GM19043 (cell line): ENCODE data around the gene CDH8.

Experiments
- ATAC-seq: cut with Tn5 transposase; IDR thresholded peaks from one replicate; pipeline ENCODE4 v1.9.1; 2021; ENCODE audit warnings: low read depth; ENCODE audit not compliant: unreplicated experiment

CDH8 gene

DNA sequence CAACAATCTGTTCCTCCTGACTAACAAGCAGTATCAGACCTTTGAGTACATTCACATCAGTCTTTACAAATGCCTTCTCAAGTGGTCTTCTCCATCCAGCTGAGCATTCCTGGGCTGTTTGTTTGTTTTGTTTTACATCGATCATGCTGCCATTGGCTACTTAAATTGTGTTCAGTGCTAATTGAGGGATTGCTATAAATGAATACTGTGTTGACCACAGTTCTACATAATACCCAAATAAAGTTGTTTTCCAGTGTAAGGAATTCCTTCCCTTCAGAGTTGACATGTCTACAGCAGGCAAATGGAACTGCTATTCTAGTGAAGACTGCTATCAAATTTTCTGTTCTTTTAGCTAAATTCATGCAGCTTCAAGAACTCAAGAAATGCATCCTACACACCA is 3.2 kb downstream of the CDH8 start:
- no peak for ATAC-seq

DNA sequence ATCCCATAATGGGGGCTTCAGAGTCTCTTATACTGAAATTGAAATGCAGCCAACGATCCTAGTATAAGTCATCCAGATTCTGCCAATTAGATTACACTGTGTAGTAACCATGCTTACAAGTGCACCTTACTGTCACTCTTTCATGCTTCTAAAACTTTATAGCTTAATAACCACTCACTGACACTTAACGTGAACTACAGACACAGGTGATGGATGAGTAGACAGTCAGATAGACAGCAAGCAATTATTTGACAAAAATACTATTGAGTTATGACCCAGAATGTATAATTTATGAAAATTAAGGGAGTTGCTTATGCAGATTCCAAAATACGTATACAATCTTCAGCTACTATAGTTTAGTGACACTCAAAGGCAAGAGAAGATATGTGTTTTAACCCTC is 6.3 kb downstream of the CDH8 start:
- no peak for ATAC-seq

DNA sequence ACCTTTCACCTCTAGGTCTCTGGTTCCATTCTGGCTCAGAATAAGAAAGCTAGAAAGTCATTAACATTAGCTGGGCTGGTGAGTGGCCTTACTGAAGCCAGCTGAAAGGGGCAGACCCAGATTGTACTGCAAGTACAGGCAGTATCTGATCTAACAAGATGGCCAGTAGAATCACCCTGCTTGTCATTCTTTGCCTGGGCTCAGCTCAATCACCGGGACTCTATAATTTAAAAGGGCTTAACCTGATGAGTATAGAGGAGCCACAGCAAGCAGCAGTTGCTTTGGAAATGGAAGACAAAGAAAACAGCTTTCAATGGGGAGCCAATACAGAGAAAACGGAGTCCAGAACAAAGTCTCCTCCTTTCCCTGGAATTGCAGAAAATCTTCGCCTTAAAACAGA is 13.6 kb downstream of the CDH8 start:
- ATAC-seq: no peak

DNA sequence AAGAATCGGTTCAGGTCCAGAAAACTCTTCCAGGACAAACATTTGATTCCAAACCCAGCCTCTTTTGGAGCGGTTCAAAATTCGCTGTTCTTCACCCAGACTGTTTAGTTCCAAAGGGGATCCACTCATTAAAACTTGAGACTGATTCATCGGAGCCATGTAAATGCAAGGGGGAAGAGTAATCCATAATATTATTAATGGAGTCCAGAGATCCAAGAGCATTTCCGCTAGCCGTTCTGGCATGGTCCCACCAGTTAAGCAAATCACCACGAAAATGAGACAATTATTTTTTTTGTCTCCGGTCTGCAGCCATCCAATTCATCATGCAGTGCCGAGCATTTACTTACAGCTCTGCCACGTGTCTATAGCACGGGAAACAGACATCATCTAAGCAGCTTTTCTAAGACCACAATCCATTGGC is 15.1 kb downstream of the CDH8 start:
- ATAC-seq: no peak

DNA sequence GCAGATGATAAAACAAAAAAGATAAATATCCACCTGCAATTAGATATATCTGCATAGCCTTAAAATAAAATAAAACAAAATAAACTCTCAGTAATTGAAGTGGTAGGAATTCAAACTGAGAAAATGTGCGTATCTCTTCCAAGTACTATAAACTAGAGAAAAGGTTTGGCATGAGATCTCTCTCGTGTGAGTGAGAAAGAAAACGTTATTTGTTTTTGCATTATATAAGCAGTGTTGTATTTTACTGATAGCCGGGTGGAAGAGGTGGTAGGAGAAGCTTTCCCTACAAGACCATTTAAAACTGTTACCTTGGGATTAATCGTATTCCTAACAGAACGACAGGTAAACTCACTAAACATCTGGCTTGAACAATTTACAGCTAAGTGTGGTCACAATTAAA is 15.6 kb downstream of the CDH8 start:
- no peak for ATAC-seq

DNA sequence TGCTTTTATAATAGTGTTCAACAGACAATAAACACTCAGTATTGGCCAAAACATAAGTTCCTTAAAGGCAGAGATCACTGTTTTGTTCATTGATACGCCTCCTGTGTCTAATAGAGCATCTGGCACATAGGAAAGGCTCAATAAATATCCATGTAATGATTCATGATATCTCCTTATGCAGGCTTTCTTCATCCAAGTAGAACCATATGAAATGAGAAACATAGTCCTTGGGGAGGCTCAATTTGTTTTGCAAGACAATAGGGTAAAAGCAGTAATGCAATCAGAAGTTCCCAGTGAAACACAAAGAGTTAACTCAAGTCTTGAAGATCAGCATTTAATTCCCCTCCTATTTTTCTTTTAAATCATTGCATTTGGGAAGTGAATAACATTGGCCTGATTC is 16.4 kb downstream of the CDH8 start:
- no peak for ATAC-seq

DNA sequence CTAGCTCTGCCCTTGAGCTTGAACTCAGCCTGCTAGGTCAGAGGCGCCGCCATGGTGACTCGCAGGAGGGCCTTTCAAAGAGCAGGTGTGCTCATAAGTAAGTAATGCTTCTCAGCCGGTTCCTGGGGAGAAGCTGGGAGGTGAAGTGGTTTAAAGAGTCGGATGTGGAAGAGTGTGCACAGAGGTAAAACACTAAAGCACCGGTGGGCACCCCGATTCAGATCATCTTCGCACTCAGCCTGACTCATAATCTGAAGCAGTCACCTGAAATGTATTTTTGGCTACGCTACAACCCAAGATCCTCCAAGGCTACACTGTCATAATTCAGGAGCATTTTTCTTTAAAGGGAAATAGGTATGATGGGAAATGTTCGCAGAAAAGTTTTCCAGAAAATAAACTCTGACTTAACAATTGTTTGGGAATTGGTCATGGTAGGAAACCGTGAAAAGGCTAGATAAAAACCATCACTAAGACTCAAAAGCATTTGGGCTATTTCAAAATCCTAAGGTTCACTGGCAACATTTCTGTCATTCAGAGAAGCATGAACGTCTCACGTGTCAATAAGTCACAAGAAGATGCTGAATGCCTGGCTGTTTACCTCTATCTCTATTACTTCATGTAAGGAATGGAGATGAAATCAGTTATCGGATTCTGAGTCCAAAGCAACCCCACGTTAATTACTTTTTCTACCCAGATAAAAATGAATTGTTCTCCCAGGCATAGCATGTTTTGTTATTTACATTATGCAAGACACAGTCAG is 17.8 kb downstream of the CDH8 start:
- ATAC-seq: no peak

DNA sequence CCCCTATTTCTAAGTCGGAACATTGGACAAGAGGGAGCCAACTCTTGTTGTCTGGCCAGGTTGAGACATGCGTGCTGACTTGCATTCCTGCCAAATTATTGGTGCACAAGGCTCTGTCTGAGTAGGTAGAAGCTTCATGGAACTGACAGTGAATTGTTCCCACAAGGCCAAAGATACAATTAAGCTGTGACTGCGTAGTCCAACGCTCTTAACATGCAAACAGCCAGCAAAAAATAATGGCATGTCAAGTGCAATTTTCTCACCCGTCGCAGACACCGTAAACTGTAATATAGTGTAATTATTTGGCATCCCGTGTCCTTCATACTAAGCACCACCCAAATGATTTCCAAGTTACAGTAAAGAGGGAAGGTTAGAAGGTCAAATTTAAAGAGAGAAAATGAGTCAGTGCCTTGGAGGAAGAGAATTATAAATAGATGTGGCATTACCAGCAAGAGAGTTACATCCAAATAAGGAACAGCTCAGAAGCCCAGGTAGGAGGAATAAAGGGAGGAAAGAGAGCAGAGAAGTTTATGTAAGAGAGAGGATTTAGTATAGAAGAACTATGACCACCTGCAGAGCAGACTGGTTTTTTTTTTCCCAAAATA is 21.8 kb downstream of the CDH8 start:
- no peak for ATAC-seq

DNA sequence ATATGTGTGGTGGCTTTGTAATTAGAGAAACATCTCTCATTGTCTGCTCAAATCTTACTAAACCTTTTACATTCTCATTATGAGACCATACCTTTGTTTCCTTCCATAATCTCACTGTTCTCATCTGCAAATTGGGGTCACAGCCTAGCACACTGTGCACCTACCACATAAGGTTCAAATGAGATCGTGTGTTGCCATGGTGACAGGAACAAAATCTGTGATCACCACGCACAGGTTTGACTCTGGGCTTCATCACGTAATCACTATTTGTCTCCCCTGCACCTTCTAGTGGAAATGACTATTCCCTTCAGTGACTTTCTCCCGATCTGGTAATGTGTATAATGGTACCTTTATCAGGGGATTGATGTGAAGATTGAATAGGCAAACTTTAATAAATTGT is 26.1 kb downstream of the CDH8 start:
- ATAC-seq: no peak

DNA sequence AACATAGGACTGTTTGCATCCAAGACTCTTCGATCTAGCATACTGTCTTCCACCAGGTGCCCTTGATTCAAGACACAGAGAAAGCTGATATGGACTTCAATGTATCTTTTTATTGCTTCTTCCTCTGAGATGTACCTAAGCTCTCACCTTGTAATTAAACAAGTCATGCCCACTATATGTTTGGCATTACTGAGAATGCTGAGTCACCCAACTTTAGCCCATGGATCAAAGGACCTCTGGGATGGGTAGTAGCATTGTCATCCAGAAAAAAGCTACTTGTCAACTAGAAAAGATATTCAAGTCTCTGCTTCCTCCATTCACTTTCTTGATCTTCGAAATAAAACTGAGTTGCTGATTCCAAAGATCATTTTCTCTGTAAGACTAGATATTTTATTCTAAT is 37.8 kb downstream of the CDH8 start:
- no peak for ATAC-seq

DNA sequence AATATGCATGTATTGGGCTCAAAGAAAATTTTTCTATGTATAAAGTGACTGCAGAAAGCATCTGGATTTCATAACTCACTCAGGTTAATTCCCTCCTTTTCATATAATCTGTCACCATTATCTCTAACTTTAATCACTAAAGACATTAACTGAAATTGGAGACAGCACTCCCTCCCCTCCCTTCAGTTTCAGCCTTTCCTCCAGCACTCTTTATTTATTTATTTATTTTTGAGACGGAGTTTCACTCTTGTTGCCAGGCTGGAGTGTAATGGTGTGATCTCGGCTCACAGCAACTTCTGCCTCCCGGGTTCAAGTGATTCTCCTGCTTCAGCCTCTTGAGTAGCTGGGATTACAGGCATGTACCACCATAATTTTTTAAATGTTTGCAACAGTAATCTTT is 43.1 kb downstream of the CDH8 start:
- ATAC-seq: no peak

DNA sequence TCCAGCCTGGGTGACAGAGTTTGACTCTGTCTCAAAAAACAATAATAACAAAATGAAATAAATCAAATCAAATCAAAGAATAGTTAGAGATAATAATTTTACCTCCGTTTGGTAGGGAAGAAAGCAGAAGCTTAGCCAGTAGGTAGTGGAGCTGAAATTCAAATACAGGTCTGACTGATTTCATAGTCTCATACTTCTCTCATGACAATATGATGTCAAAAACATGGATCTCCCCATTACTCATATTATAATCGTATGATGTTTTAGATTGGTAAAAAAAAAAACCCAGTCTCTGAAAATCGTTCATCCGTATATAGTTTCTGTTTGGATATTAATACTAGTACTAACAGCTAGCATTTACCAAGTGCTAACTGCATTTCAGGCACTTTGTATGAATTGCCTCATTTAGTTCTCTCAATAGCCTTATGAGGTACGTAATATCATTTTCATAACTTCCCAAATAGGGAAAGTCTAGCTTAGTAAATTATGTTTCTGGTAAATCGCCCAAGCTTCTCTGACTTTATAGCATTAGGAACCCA is 48.7 kb downstream of the CDH8 start:
- ATAC-seq: no peak

DNA sequence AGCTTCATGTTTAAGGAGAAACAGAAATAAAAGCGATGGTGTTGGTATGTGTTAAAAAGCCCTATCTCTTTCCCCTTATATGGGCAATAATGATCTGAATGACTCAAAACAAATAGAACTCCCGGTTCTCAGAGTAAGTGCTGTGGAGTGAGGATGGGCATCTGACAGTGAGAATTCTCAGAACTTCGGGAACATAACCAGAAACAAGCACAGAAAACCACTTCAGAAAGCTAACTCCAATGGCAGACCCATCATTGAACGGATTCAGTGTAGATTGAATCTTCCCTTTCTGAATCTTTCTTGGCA is 67.2 kb downstream of the CDH8 start:
- ATAC-seq: no peak

DNA sequence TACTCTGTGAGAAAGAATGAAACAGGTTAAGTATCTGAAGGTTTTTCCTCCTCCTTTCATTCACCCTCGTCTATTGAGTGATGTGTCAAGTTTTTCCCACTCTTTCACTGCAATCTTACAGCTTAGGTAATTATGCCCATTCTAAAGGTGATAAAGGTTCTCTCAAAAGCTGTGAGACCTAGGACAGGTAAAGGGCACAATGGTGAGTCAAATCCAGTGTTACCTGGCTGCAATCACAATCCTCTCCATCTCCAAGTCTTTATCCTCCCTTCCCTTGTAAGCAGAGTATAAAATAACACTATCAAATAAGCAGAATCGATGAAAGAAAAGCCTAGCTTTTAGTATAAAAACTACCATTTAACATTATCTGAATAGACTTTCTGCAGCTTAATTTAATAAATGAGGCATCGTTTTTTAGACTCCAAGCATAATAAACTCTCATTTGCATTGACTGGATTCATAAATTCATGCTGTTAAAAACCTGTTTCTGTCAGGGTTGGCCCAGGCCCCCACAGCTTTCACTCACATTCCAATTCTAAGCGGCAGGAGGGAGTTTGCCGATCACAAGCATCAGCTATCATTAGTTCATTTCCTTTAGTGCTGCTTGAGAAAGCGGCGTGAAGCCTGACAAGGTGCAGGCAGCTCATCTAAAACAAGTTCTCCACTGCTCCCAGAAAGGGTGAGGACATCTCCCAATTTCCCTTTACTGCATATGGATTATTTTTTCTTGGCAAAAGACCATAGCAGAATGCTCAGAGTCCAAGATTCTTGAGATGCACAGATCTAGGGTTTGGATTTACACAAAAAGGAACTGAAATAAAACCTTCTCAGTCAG is 67.8 kb downstream of the CDH8 start:
- ATAC-seq: no peak

DNA sequence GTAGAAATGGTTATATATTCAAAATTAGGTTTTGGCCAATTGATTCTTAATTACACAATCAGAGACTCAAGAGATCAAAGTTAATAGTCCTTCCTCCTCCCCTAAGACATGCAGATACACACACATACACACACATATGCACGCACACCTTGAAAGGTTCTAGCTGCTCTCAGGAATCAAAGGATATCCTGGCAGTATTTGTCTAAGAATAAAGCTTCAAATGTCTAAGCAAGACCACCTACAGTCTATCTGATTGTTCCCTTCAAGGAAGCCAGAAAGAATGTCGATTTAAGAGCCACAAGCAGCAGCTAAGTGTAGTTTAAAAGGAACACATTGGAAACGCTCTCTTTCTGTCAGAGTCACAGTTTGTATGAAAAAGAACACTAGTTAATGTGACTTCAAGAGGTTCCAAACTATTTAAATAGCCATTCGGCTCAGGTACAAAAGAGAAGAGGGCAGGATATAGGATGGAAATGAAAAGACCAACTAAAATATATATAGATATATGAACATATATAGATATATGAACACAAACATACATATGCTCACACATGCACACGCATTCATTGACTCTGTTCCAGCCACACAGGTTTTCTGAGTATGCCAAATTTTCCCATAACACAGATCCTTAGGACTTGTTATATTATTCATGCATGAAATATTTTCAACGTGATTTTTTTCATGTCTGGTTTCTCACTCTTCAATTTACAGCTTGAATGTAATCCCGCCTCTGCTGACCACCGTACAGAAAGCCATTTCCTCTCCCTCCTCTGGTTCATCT is 79.0 kb downstream of the CDH8 start:
- no peak for ATAC-seq

DNA sequence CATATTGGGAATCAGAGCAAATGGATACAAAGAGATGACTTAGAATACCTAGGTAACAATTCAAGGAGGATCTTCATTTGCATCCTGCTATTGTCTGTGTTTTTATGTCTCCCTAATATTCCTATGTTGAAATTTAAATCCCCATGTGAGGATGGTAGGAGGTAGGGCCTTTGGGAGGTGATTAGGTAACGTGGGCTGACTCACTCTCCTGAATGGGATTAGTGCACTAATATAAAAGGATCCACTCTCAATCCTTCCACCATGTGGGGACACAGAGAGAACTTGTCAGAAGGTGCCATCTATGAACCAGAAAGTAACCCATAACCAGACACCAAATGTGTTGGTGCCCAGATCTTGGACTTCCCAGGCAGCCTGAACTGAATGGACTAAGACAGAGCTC is 83.4 kb downstream of the CDH8 start:
- ATAC-seq: no peak

DNA sequence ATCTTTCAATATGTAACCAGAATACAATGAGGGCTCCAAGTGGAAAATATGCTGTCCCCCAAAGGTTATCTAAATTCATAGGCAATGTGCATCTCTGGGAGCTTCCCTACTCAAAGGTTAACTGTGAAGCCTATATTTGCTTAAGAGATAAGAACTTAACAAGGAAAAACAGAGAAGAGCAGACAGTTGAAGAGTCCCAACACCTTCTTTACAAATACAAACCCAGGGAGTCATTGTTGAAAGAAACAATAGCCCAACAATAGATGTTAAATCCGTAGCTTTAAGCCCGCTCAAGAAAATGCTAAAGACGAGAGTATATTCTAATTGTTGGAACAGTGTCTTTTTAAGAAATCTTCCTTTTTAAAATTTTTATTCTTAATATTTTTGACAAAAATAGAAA is 87.8 kb downstream of the CDH8 start:
- no peak for ATAC-seq

DNA sequence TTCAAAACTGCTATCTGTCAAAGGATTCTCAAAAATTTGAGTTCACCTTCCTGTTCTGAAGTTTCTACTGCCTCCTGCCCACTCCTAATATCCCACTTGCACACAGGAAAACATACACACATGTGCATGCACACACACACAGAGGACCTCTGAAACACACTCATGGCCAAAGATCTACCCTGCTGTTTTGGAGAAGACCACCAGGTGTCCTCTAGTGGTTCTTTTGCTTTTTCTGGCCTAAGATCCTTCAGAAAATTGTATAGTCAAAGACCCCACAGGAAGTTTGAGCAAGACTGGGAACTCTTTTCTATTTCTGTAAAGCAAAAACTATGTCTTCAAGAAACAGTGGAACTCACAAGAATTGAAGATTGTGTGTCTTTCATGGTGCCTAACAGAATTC is 90.2 kb downstream of the CDH8 start:
- ATAC-seq: no peak

DNA sequence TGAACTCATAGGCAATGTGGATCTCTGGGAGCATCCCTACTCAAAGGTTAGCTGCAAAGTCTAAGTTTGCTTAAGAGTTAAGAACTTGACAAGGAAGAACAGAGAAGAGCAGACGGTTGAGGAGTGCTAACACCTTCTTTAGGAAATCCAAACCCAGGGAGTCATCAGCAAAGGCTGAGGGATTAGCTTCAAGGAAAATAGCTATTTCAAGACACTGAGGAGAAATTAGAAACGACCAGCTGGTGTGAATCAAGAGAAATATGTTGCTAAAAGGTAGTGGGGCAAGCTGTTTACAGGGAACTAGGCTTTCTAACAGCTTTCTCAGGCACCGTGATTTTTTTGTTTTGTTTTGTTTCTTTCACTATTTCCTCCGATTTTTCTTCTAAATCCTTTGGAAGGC is 90.7 kb downstream of the CDH8 start:
- no peak for ATAC-seq

DNA sequence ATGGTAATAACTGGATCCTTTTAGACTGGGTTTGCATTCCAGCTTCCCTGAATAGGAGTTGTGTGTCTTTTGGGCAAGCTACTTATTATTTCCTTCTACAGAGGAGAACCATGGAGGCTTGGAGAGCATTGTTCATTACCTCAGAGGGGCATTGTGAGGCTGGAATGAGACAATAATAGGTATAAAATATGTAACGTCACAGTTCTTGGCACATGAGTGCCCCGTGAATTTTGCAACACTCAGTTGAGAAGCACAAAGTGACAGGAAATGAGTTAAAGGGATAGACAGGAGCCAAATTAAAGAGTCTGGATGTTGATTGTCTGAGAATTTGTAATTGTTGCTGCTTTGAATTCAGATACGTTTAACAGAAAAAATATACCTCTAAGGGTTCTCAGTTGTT is 92.2 kb downstream of the CDH8 start:
- no peak for ATAC-seq

DNA sequence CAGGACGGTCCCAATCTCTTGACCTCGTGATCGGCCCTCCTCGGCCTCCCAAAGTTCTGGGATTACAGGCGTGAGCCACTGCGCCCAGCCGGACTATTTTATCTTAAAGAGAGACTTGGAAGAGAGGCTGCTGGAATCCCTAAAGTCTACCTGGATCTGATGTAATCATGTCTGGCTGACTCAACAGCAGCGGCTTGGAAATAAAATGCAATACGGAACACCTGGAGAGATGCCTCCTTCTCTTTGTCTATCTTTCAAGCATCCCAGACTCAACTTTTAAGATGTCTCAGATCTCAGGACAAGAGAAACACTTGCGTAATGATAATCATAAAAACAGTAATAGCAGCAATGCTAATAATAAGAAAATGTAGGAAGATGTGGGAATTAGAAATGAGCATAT is 95.6 kb downstream of the CDH8 start:
- ATAC-seq: no peak
